SK-N-SH treated with all-trans-retinoic acid at 6 μM for 48 hours (cell line): ENCODE data around the gene MOV10L1.

Experiments used
- ATAC-seq: fragments of 200-7000 bp; cut with Tn5 transposase; 3 replicates; pipeline ENCODE4 v1.9.1; 2020; ENCODE audit warnings: mild to moderate bottlenecking, moderate library complexity
- ARNTL ChIP-seq: fragments of 450-650 bp; formaldehyde crosslinking; IDR thresholded peaks from 2 replicates; pipeline ENCODE4 v1.5.0; 2020; ENCODE audit warnings: low read depth, mild to moderate bottlenecking, moderate library complexity, borderline replicate concordance
- BACH2 ChIP-seq: fragments of 250-450 bp; sonication (Bioruptor Pico); IDR thresholded peaks from 2 replicates; pipeline ENCODE4 v1.9.0; 2021; ENCODE audit warnings: mild to moderate bottlenecking, borderline replicate concordance
- ESRRG ChIP-seq: fragments of 250-450 bp; sonication (Bioruptor Pico); IDR thresholded peaks from 2 replicates; pipeline ENCODE4 v1.6.1; 2021; ENCODE audit warnings: mild to moderate bottlenecking
- GLIS3 ChIP-seq: fragments of 250-450 bp; sonication (Bioruptor Pico); IDR thresholded peaks from 2 replicates; pipeline ENCODE4 v1.5.0; 2020; ENCODE audit warnings: mild to moderate bottlenecking, moderate library complexity
- ISL1 ChIP-seq: fragments of 250-450 bp; sonication (Bioruptor Pico); IDR thresholded peaks from 2 replicates; pipeline ENCODE4 v2.1.2; 2022; ENCODE audit warnings: mild to moderate bottlenecking, moderate library complexity
- OSR1 ChIP-seq: fragments of 250-450 bp; sonication (Bioruptor Pico); IDR thresholded peaks from 2 replicates; pipeline ENCODE4 v1.8.0; 2022; ENCODE audit warnings: moderate library complexity, mild to moderate bottlenecking, inconsistent platforms
- PATZ1 ChIP-seq: fragments of 250-450 bp; sonication (Bioruptor Pico); IDR thresholded peaks from 2 replicates; pipeline ENCODE4 v1.8.0; 2020; ENCODE audit warnings: mild to moderate bottlenecking, moderate library complexity, borderline replicate concordance
- POU6F1 ChIP-seq: fragments of 250-450 bp; sonication (Bioruptor Pico); IDR thresholded peaks from 2 replicates; pipeline ENCODE4 v1.8.0; 2021; ENCODE audit warnings: low read depth, mild to moderate bottlenecking, moderate library complexity, borderline replicate concordance
- PPARA ChIP-seq: fragments of 250-450 bp; sonication (Bioruptor Pico); IDR thresholded peaks from 2 replicates; pipeline ENCODE4 v1.5.0; 2020; ENCODE audit warnings: mild to moderate bottlenecking, borderline replicate concordance
- SNAI2 ChIP-seq: fragments of 250-450 bp; sonication (Bioruptor Pico); IDR thresholded peaks from 2 replicates; pipeline ENCODE4 v1.5.0; 2020; ENCODE audit warnings: mild to moderate bottlenecking, moderate library complexity
- TCF4 ChIP-seq: fragments of 250-450 bp; sonication (Bioruptor Pico); IDR thresholded peaks from 2 replicates; pipeline ENCODE4 v1.8.0; 2021; ENCODE audit warnings: mild to moderate bottlenecking, moderate library complexity, borderline replicate concordance
- TOX ChIP-seq: fragments of 250-450 bp; sonication (Bioruptor Pico); IDR thresholded peaks from 2 replicates; pipeline ENCODE4 v1.8.0; 2021; ENCODE audit warnings: mild to moderate bottlenecking, moderate library complexity, borderline replicate concordance
- ZC3H10 ChIP-seq: fragments of 250-450 bp; sonication (Bioruptor Pico); IDR thresholded peaks from 2 replicates; pipeline ENCODE4 v1.5.1; 2021; ENCODE audit warnings: mild to moderate bottlenecking, moderate library complexity
- ZFP3 ChIP-seq: fragments of 250-450 bp; sonication (Bioruptor Pico); IDR thresholded peaks from 2 replicates; pipeline ENCODE4 v1.5.0; 2020; ENCODE audit warnings: mild to moderate bottlenecking, moderate library complexity
- ZFP30 ChIP-seq: fragments of 450-650 bp; formaldehyde crosslinking; IDR thresholded peaks from 2 replicates; pipeline ENCODE4 v1.5.0; 2022; ENCODE audit warnings: mild to moderate bottlenecking, moderate library complexity
- ZNF565 ChIP-seq: fragments of 450-650 bp; formaldehyde crosslinking; conservative IDR thresholded peaks from 2 replicates; pipeline ENCODE4 v1.5.0; 2020; ENCODE audit warnings: low read depth, mild to moderate bottlenecking, moderate library complexity
- ZNF70 ChIP-seq: fragments of 450-650 bp; formaldehyde crosslinking; IDR thresholded peaks from 2 replicates; pipeline ENCODE4 v1.5.0; 2020; ENCODE audit warnings: mild to moderate bottlenecking, moderate library complexity
- ZNF8 ChIP-seq: fragments of 450-650 bp; formaldehyde crosslinking; IDR thresholded peaks from 2 replicates; pipeline ENCODE4 v1.5.0; 2020; ENCODE audit warnings: mild to moderate bottlenecking, moderate library complexity
- TF ChIP-seq, protein P1 (sequence below): fragments of 250-450 bp; sonication (Bioruptor Pico); IDR thresholded peaks from 2 replicates; pipeline ENCODE4 v1.5.1; 2020; ENCODE audit warnings: low read depth, mild to moderate bottlenecking, moderate library complexity
- TF ChIP-seq, protein P2 (sequence below): fragments of 250-450 bp; sonication (Bioruptor Pico); IDR thresholded peaks from 2 replicates; pipeline ENCODE4 v1.5.0; 2020; ENCODE audit warnings: mild to moderate bottlenecking, moderate library complexity
- TF ChIP-seq, protein P3 (sequence below): fragments of 250-450 bp; sonication (Bioruptor Pico); IDR thresholded peaks from 2 replicates; pipeline ENCODE4 v1.5.1; 2021; ENCODE audit warnings: mild to moderate bottlenecking, moderate library complexity

The MOV10L1 gene

GRCh38 chr22:50138988-50139387 lies 49.2 kb downstream of the MOV10L1 start:
- no peak for ATAC-seq
- TF ChIP-seq GLIS3 = no peak
- TF ChIP-seq ZNF8 (CRISPR knock-in tag) = no peak
- no peak for TF ChIP-seq PPARA
- TF ChIP-seq OSR1 (CRISPR knock-in tag) = no peak
- no peak for TF ChIP-seq ESRRG (CRISPR knock-in tag)
- no peak for TF ChIP-seq ZNF565 (CRISPR knock-in tag)
- no peak for TF ChIP-seq PATZ1
- TF ChIP-seq ZC3H10 (CRISPR knock-in tag) = no peak
- TF ChIP-seq, protein P1, sequence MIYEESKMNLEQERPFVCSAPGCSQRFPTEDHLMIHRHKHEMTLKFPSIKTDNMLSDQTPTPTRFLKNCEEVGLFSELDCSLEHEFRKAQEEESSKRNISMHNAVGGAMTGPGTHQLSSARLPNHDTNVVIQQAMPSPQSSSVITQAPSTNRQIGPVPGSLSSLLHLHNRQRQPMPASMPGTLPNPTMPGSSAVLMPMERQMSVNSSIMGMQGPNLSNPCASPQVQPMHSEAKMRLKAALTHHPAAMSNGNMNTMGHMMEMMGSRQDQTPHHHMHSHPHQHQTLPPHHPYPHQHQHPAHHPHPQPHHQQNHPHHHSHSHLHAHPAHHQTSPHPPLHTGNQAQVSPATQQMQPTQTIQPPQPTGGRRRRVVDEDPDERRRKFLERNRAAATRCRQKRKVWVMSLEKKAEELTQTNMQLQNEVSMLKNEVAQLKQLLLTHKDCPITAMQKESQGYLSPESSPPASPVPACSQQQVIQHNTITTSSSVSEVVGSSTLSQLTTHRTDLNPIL = no peak

- TF ChIP-seq ZFP3 (CRISPR knock-in tag) (no peak), ARNTL (CRISPR knock-in tag) (no peak), TCF4 (CRISPR knock-in tag) (no peak), ZFP30 (no peak), POU6F1 (CRISPR knock-in tag) (no peak), ISL1 (CRISPR knock-in tag) (no peak), OSR1 (CRISPR knock-in tag) (no peak)
- TF ChIP-seq, protein P2, sequence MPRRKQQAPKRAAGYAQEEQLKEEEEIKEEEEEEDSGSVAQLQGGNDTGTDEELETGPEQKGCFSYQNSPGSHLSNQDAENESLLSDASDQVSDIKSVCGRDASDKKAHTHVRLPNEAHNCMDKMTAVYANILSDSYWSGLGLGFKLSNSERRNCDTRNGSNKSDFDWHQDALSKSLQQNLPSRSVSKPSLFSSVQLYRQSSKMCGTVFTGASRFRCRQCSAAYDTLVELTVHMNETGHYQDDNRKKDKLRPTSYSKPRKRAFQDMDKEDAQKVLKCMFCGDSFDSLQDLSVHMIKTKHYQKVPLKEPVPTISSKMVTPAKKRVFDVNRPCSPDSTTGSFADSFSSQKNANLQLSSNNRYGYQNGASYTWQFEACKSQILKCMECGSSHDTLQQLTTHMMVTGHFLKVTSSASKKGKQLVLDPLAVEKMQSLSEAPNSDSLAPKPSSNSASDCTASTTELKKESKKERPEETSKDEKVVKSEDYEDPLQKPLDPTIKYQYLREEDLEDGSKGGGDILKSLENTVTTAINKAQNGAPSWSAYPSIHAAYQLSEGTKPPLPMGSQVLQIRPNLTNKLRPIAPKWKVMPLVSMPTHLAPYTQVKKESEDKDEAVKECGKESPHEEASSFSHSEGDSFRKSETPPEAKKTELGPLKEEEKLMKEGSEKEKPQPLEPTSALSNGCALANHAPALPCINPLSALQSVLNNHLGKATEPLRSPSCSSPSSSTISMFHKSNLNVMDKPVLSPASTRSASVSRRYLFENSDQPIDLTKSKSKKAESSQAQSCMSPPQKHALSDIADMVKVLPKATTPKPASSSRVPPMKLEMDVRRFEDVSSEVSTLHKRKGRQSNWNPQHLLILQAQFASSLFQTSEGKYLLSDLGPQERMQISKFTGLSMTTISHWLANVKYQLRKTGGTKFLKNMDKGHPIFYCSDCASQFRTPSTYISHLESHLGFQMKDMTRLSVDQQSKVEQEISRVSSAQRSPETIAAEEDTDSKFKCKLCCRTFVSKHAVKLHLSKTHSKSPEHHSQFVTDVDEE = no peak
- no peak for ATAC-seq
These were observed 50.1 kb downstream of the MOV10L1 start for GRCh38 chr22:50139843-50140415.

- TF ChIP-seq TOX (CRISPR knock-in tag) = no peak
- TF ChIP-seq BACH2 (CRISPR knock-in tag) = no peak
- no peak for TF ChIP-seq TCF4 (CRISPR knock-in tag)
- TF ChIP-seq POU6F1 (CRISPR knock-in tag) = no peak
- no peak for TF ChIP-seq SNAI2
- TF ChIP-seq ZFP30 = no peak
- TF ChIP-seq, protein P1 = no peak
- no peak for TF ChIP-seq PPARA
- TF ChIP-seq ZNF565 (CRISPR knock-in tag) = no peak
- TF ChIP-seq ARNTL (CRISPR knock-in tag) = no peak
- TF ChIP-seq, protein P2 = no peak
- TF ChIP-seq, protein P3, sequence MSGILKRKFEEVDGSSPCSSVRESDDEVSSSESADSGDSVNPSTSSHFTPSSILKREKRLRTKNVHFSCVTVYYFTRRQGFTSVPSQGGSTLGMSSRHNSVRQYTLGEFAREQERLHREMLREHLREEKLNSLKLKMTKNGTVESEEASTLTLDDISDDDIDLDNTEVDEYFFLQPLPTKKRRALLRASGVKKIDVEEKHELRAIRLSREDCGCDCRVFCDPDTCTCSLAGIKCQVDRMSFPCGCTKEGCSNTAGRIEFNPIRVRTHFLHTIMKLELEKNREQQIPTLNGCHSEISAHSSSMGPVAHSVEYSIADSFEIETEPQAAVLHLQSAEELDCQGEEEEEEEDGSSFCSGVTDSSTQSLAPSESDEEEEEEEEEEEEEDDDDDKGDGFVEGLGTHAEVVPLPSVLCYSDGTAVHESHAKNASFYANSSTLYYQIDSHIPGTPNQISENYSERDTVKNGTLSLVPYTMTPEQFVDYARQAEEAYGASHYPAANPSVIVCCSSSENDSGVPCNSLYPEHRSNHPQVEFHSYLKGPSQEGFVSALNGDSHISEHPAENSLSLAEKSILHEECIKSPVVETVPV (CRISPR knock-in tag) = no peak
- TF ChIP-seq ZFP3 (CRISPR knock-in tag) = no peak
- TF ChIP-seq OSR1 (CRISPR knock-in tag) = no peak
- TF ChIP-seq ZNF70 (CRISPR knock-in tag) = no peak
- no peak for TF ChIP-seq GLIS3
- ATAC-seq = no peak
These were observed 50.8 kb downstream of the MOV10L1 start for GRCh38 chr22:50140615-50141014.
